ENCODE results near the gene RPH3AL. TPM values are rescaled to one million over a fixed set of nuclear protein-coding genes. Genes with fewer than 3 reads are reported as not detected.
"Not testable (repeated sequence)": the region's sequence is repeated elsewhere in the genome, so short reads cannot be mapped to it uniquely, and the experiment has no call there.

The RPH3AL gene
- total and polyA plus RNA-seq, 10 donors: 4.8 to 182 (median 49.1) TPM

GRCh38 chr17:373613-374230, 21.1 kb upstream of the RPH3AL start:
- peaks cover 0 to 1% (median 0%) of the 10 kb centered on the region in 8 donors for H3K9me3 ChIP-seq
- TF ChIP-seq CTCF (IDR thresholded peaks at IDR 0.05 in 8 of 11, conservative IDR thresholded peaks at IDR 0.05 in 3 of 11): no peak
- TF ChIP-seq POLR2A (IDR thresholded peaks at IDR 0.05): no peak
- no peak overlapping the region for H3K4me3 ChIP-seq
- no peaks in the 10 kb centered on the region for H3K27me3 ChIP-seq (replicated peaks in 1 of 7)
- intact Hi-C loops (cut with DNase I; ENCODE audit: low total_unique reads): no loop called here
- H3K36me3 ChIP-seq: peaks cover 0 to 5% (median 0%) of the 10 kb centered on the region in 6 donors
- peaks cover 0 to 22% (median 0%) of the 10 kb centered on the region in 6 donors for H3K4me1 ChIP-seq
- peak overlapping the region in 2 of 8 donors; percentile 64 to 69 for H3K27ac ChIP-seq
- peak; percentile 10 for DNase-seq
- 72 to 85% (median 74%) methylated on average over 7 of the region's 7 CpGs for WGBS, 5 donors

- H3K27ac ChIP-seq: peak overlapping the region in 6 of 8 donors; percentile 13 to 69 (median 46)
- H3K4me1 ChIP-seq: peaks cover 0 to 16% (median 0%) of the 10 kb centered on the region in 6 donors
- H3K9me3 ChIP-seq: peaks cover 0 to 13% (median 8%) of the 10 kb centered on the region in 8 donors
- H3K4me3 ChIP-seq: no peak overlapping the region
- intact Hi-C loops (cut with DNase I; ENCODE audit: low total_unique reads): no loop called here
- no peaks in the 10 kb centered on the region for H3K27me3 ChIP-seq (replicated peaks in 1 of 7)
- peak; percentile 27 for DNase-seq
- peaks cover 0 to 5% (median 0%) of the 10 kb centered on the region in 6 donors for H3K36me3 ChIP-seq
- WGBS, 5 donors: 69 to 76% (median 76%) methylated on average over 18 of the region's 18 CpGs
- TF ChIP-seq POLR2AphosphoS5 (IDR thresholded peaks at IDR 0.05): no peak
- TF ChIP-seq POLR2A (IDR thresholded peaks at IDR 0.05): no peak
- TF ChIP-seq CTCF (IDR thresholded peaks at IDR 0.05 in 8 of 11, conservative IDR thresholded peaks at IDR 0.05 in 3 of 11): no peak
These were observed 19.8 kb upstream of the RPH3AL start for GRCh38 chr17:372157-373152.

- Histone ChIP-seq H3K4me1 (peaks cover 0 to 13% (median 0%) of the 10 kb centered on the region in 6 donors), H3K36me3 (peaks cover 0 to 5% (median 0%) of the 10 kb centered on the region in 6 donors), H3K27me3 (replicated peaks in 1 of 7) (no peaks in the 10 kb centered on the region), H3K27ac (no peak overlapping the region), H3K9me3 (peaks cover 0 to 13% (median 8%) of the 10 kb centered on the region in 8 donors), H3K4me3 (no peak overlapping the region)
- DNase-seq: peak; percentile 51
- intact Hi-C loops (cut with DNase I; ENCODE audit: low total_unique reads): no loop called here
- TF ChIP-seq CTCF (IDR thresholded peaks at IDR 0.05 in 8 of 11, conservative IDR thresholded peaks at IDR 0.05 in 3 of 11) (no peak), POLR2A (IDR thresholded peaks at IDR 0.05) (no peak), POLR2AphosphoS5 (IDR thresholded peaks at IDR 0.05) (no peak)
- 86 to 97% (median 91%) methylated on average over 13 of the region's 13 CpGs for WGBS, 5 donors
These were observed 19.0 kb upstream of the RPH3AL start for GRCh38 chr17:371583-371982.

- intact Hi-C loops (cut with DNase I; ENCODE audit: low total_unique reads): not testable (repeated sequence)
- peaks cover 0 to 19% (median 3%) of the 10 kb centered on the region in 6 donors for H3K4me1 ChIP-seq
- DNase-seq: peak; percentile 2
These were observed 15.0 kb upstream of the RPH3AL start for GRCh38 chr17:367656-368055.

GRCh38 chr17:366657-367615, 14.3 kb upstream of the RPH3AL start:
- H3K27me3 ChIP-seq (replicated peaks in 1 of 7); intact Hi-C loops (cut with DNase I; ENCODE audit: low total_unique reads); H3K36me3 ChIP-seq; H3K4me3 ChIP-seq: not testable (repeated sequence)
- peak; percentile 73 for DNase-seq
- Histone ChIP-seq H3K9me3 (peaks cover 0 to 13% (median 8%) of the 10 kb centered on the region in 8 donors), H3K4me1 (peaks cover 0 to 16% (median 0%) of the 10 kb centered on the region in 6 donors), H3K27ac (peak overlapping the region in 1 of 8 donors; percentile 15)
- 65 to 79% (median 69%) methylated on average over 32 to 33 of the region's 33 CpGs for WGBS, 5 donors

More at GRCh38 chr17:367656-368055, 15.0 kb upstream of the RPH3AL start:
- not testable (repeated sequence) for H3K27me3 ChIP-seq (replicated peaks in 1 of 7); H3K27ac ChIP-seq; H3K4me3 ChIP-seq; H3K36me3 ChIP-seq
- H3K9me3 ChIP-seq: peaks cover 0 to 13% (median 8%) of the 10 kb centered on the region in 8 donors
- 96 to 98% (median 96%) methylated on average over 17 of the region's 17 CpGs for WGBS, 5 donors
